ENCODE data around the gene RAB24.

GRCh38 chr5:177276886-177277285 is 26.6 kb downstream of the RAB24 start:
- TF ChIP-seq CTCF (IDR thresholded peaks at IDR 0.05): no peak
- TF ChIP-seq TCF7L2 (IDR thresholded peaks at IDR 0.05; ENCODE audit: low read depth, low read length): no peak
- TF ChIP-seq POLR2AphosphoS5 (IDR thresholded peaks at IDR 0.05; ENCODE audit: low read depth, low read length): no peak
- no peak for TF ChIP-seq SIN3A (IDR thresholded peaks at IDR 0.05; ENCODE audit: borderline replicate concordance, insufficient read depth, low read depth, low read length)

Measured in Panc1 (cell line).